ENCODE data around the gene ZNF385A.

The ZNF385A gene

GRCh38 chr12:54412348-54412747 lies 27.8 kb upstream of the ZNF385A start:
- TF ChIP-seq TCF4 (CRISPR knock-in tag; IDR thresholded peaks at IDR 0.05; ENCODE audit: borderline replicate concordance) (no peak), PPARA (CRISPR knock-in tag; IDR thresholded peaks at IDR 0.05; ENCODE audit: borderline replicate concordance) (no peak), ZFP30 (CRISPR knock-in tag; IDR thresholded peaks at IDR 0.05) (no peak)
- TF ChIP-seq, protein P1, sequence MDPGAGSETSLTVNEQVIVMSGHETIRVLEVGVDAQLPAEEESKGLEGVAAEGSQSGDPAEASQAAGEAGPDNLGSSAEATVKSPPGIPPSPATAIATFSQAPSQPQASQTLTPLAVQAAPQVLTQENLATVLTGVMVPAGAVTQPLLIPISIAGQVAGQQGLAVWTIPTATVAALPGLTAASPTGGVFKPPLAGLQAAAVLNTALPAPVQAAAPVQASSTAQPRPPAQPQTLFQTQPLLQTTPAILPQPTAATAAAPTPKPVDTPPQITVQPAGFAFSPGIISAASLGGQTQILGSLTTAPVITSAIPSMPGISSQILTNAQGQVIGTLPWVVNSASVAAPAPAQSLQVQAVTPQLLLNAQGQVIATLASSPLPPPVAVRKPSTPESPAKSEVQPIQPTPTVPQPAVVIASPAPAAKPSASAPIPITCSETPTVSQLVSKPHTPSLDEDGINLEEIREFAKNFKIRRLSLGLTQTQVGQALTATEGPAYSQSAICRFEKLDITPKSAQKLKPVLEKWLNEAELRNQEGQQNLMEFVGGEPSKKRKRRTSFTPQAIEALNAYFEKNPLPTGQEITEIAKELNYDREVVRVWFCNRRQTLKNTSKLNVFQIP (CRISPR knock-in tag; IDR thresholded peaks at IDR 0.05; ENCODE audit: borderline replicate concordance, low read depth) = no peak
- ATAC-seq = peak; percentile 2; the same call in 1 of the 3 replicates

DNA sequence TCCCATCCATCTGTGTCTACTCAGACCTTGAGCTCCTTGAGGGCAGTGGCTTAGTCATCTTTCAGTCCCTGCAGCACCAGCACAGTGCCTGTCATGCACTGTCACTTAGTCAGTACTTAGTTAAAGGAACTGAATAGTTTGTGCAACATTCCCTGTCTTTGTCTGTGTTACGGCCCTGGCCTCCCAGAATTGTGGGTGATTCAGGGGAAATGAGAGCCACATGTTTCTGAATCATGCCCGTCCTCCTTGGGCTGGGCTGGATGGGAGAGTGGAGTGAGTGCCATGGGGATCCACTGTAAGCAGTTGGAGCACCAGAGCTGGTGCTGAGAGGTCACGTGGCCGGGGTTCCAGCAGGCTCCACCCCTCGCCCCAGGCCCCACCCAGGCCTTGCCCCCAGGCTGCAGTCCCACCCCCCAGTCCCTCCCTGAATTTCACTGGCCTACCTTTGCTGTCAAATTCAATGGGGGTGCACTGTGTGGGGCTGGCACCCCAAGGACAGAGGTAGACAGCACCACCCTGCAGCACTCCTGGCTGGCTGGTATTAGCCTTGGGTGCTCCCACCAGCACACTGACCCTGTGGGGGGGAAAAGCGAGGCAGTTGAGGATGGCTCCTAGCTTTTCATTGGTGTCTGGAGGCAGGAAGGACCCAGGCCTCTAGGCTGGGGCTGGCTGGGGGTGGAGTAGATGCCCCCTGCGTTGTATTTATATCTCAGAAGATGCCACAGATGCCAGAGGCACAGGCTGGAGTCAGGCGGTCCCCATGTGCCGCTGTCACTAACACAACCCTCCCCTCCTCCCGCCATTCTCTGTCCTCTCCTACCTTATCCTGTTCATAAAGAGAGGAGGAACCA lies 27.1 kb upstream of the ZNF385A start:
- TF ChIP-seq ZC3H10 (CRISPR knock-in tag; IDR thresholded peaks at IDR 0.05) (no peak), TCF4 (CRISPR knock-in tag; IDR thresholded peaks at IDR 0.05; ENCODE audit: borderline replicate concordance) (no peak), ZFP3 (CRISPR knock-in tag; IDR thresholded peaks at IDR 0.05) (no peak), OSR1 (CRISPR knock-in tag; IDR thresholded peaks at IDR 0.05) (no peak), ARNTL (CRISPR knock-in tag; IDR thresholded peaks at IDR 0.05; ENCODE audit: borderline replicate concordance, low read depth) (no peak), SNAI2 (CRISPR knock-in tag; IDR thresholded peaks at IDR 0.05) (no peak), CSDC2 (CRISPR knock-in tag; IDR thresholded peaks at IDR 0.05) (no peak), BACH2 (CRISPR knock-in tag; IDR thresholded peaks at IDR 0.05; ENCODE audit: borderline replicate concordance) (no peak), ZNF565 (CRISPR knock-in tag; conservative IDR thresholded peaks at IDR 0.05; ENCODE audit: low read depth) (no peak), GLIS3 (CRISPR knock-in tag; IDR thresholded peaks at IDR 0.05) (no peak), ZNF70 (CRISPR knock-in tag; IDR thresholded peaks at IDR 0.05) (no peak), ISL1 (CRISPR knock-in tag; IDR thresholded peaks at IDR 0.05) (no peak), PPARA (CRISPR knock-in tag; IDR thresholded peaks at IDR 0.05; ENCODE audit: borderline replicate concordance) (no peak), ZFP30 (CRISPR knock-in tag; IDR thresholded peaks at IDR 0.05) (no peak), PATZ1 (CRISPR knock-in tag; IDR thresholded peaks at IDR 0.05; ENCODE audit: borderline replicate concordance) (no peak)
- TF ChIP-seq, protein P1 (CRISPR knock-in tag; IDR thresholded peaks at IDR 0.05; ENCODE audit: borderline replicate concordance, low read depth) = no peak
- TF ChIP-seq, protein P2, sequence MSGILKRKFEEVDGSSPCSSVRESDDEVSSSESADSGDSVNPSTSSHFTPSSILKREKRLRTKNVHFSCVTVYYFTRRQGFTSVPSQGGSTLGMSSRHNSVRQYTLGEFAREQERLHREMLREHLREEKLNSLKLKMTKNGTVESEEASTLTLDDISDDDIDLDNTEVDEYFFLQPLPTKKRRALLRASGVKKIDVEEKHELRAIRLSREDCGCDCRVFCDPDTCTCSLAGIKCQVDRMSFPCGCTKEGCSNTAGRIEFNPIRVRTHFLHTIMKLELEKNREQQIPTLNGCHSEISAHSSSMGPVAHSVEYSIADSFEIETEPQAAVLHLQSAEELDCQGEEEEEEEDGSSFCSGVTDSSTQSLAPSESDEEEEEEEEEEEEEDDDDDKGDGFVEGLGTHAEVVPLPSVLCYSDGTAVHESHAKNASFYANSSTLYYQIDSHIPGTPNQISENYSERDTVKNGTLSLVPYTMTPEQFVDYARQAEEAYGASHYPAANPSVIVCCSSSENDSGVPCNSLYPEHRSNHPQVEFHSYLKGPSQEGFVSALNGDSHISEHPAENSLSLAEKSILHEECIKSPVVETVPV (CRISPR knock-in tag; IDR thresholded peaks at IDR 0.05) = no peak
- peak; percentile 92 for ATAC-seq

- ATAC-seq = no peak
- TF ChIP-seq ESRRG (CRISPR knock-in tag; IDR thresholded peaks at IDR 0.05) (no peak), ZNF70 (CRISPR knock-in tag; IDR thresholded peaks at IDR 0.05) (no peak), BACH2 (CRISPR knock-in tag; IDR thresholded peaks at IDR 0.05; ENCODE audit: borderline replicate concordance) (no peak), GLIS3 (CRISPR knock-in tag; IDR thresholded peaks at IDR 0.05) (no peak), CSDC2 (CRISPR knock-in tag; IDR thresholded peaks at IDR 0.05) (no peak), TOX (CRISPR knock-in tag; IDR thresholded peaks at IDR 0.05; ENCODE audit: borderline replicate concordance) (no peak)
- TF ChIP-seq, protein P2 (CRISPR knock-in tag; IDR thresholded peaks at IDR 0.05) = no peak
Measured at GRCh38 chr12:54409267-54409666, 24.7 kb upstream of the ZNF385A start.

Measured in SK-N-SH treated with all-trans-retinoic acid at 6 μM for 48 hours (cell line).